HepG2 (cell line): ENCODE data around the gene TTC28. TPM values are rescaled to one million over a fixed set of nuclear protein-coding genes. Genes with fewer than 3 reads are reported as not detected.

Experiments used
- ATAC-seq: fragments of 200-7000 bp; cut with Tn5 transposase; 3 replicates; pipeline ENCODE4 v1.9.1; 2020; ENCODE audit warnings: mild to moderate bottlenecking, moderate library complexity
- BruUV-seq: library from RNA; stranded (reverse); fragments of 400-500 nt; replicated peaks from 2 replicates; lab custom pipeline; 2021; lab: Mats Ljungman, UMichigan
- CTCF ChIA-PET: fragments of 300-600 bp; formaldehyde crosslinking; extraction: SDS; loops from one replicate; lab custom pipeline; 2021; ENCODE audit warnings: low total read pairs, inconsistent platforms, low intra/inter-chr PET ratio; lab: Yijun Ruan, JAX
- POLR2A ChIA-PET: fragments of 350-600 bp; sonication (Branson Sonifier 250); formaldehyde crosslinking; loops from one replicate; lab custom pipeline; 2020; ENCODE audit warnings: antibody characterized with exemption, inconsistent platforms; lab: Yijun Ruan, JAX
- DNase-seq: peaks from one replicate; pipeline ENCODE4 v3.0.0-alpha.2; 2015; ENCODE audit warnings: low spot score
- FAIRE-seq: peaks from 3 replicates; lab custom pipeline; 2011; peaks lifted over from hg19 to GRCh38; lab: Jason Lieb, UNC
- H2AFZ ChIP-seq: one replicate; pipeline ENCODE4 v1.6.1; 2011; ENCODE audit warnings: low read length, inconsistent platforms
- H3K27ac ChIP-seq: fragments of 300-600 bp; 3 replicates; pipeline ENCODE4 v1.8.0; 2011; ENCODE audit warnings: mixed run types, mild to moderate bottlenecking, mixed read lengths, low read length, inconsistent platforms; ENCODE audit not compliant: insufficient read depth; ENCODE audit errors: extremely low read length
- H3K27me3 ChIP-seq, 2 experiments: fragments of 200-600 bp in 1 of 2; 2 replicates in 1 of 2; 3 replicates in 1 of 2; pipeline versions ENCODE4 v1.6.0 to v1.8.0; 2011; ENCODE audit warnings: low read length in 2 of 2, mild to moderate bottlenecking in 2 of 2, moderate library complexity in 2 of 2, inconsistent platforms in 1 of 2; ENCODE audit not compliant: insufficient read depth in 2 of 2, control insufficient read depth in 1 of 2
- H3K36me3 ChIP-seq, 2 experiments: fragments of 200-600 bp in 1 of 2; replicated peaks in 1 of 2; 2 replicates in 1 of 2; 3 replicates in 1 of 2; pipeline versions ENCODE4 v1.5.1 to v1.8.0; 2011; ENCODE audit warnings: low read length in 2 of 2, inconsistent platforms in 1 of 2; ENCODE audit not compliant: insufficient read depth in 2 of 2, control insufficient read depth in 1 of 2
- H3K4me1 ChIP-seq: 2 replicates; pipeline ENCODE4 v1.5.1; 2012; ENCODE audit warnings: low read length, inconsistent platforms; ENCODE audit not compliant: insufficient read depth
- H3K4me2 ChIP-seq: 2 replicates; pipeline ENCODE4 v1.6.0; 2011; ENCODE audit warnings: low read depth, low read length, inconsistent platforms
- H3K4me3 ChIP-seq, 3 experiments: fragments of 200-600 bp in 1 of 3; sonication (generic), shearing (Covaris generic) in 1 of 3; replicated peaks in 1 of 3; 2 replicates each; pipeline ENCODE4 v1.5.1; 2011 to 2016; ENCODE audit warnings: low read length in 3 of 3, inconsistent platforms in 2 of 3, low read depth in 2 of 3, mild to moderate bottlenecking in 2 of 3, control low read depth in 1 of 3, mixed read lengths in 1 of 3; ENCODE audit not compliant: insufficient read depth in 1 of 3
- H3K79me2 ChIP-seq: one replicate; pipeline ENCODE4 v1.6.1; 2011; ENCODE audit warnings: low read length, inconsistent platforms; ENCODE audit not compliant: insufficient read depth
- H3K9ac ChIP-seq: 2 replicates; pipeline ENCODE4 v1.6.0; 2011; ENCODE audit warnings: mild to moderate bottlenecking, low read depth, low read length, inconsistent platforms; ENCODE audit not compliant: insufficient read depth
- H3K9me3 ChIP-seq: 2 replicates; pipeline ENCODE4 v1.5.1; 2012; ENCODE audit warnings: mild to moderate bottlenecking, low read length
- H4K20me1 ChIP-seq: 2 replicates; pipeline ENCODE4 v1.6.0; 2011; ENCODE audit warnings: inconsistent platforms, mild to moderate bottlenecking, low read length, moderate library complexity; ENCODE audit not compliant: insufficient read depth
- BCLAF1 ChIP-seq: fragments of 450-650 bp; IDR thresholded peaks from 2 replicates; pipeline ENCODE4 v1.6.1; 2017; ENCODE audit warnings: mild to moderate bottlenecking
- ELF3 ChIP-seq: IDR thresholded peaks from 2 replicates; pipeline ENCODE4 v1.6.1; 2016; ENCODE audit warnings: missing genetic modification reagents, missing compliant biosample characterization
- GLI4 ChIP-seq: sonication (generic); formaldehyde crosslinking; IDR thresholded peaks from 2 replicates; pipeline ENCODE4 v1.5.1; 2020; ENCODE audit warnings: missing genetic modification reagents, mild to moderate bottlenecking, moderate library complexity, borderline replicate concordance
- JUND ChIP-seq: sonication (generic); formaldehyde crosslinking; IDR thresholded peaks from 2 replicates; pipeline ENCODE4 v1.8.0; 2022; ENCODE audit warnings: mild to moderate bottlenecking, missing genetic modification reagents
- MBNL3 ChIP-seq: fragments of 250-450 bp; sonication (Bioruptor Pico); conservative IDR thresholded peaks from 2 replicates; pipeline ENCODE4 v1.8.0; 2022; ENCODE audit warnings: mild to moderate bottlenecking, inconsistent platforms
- MED1 ChIP-seq: sonication (generic); formaldehyde crosslinking; IDR thresholded peaks from 2 replicates; pipeline ENCODE4 v1.4.0; 2020; ENCODE audit warnings: missing genetic modification reagents
- NCOA1 ChIP-seq: sonication (generic); formaldehyde crosslinking; IDR thresholded peaks from 2 replicates; pipeline ENCODE4 v1.9.0; 2021; ENCODE audit warnings: missing genetic modification reagents
- NFYB ChIP-seq: sonication (generic); formaldehyde crosslinking; IDR thresholded peaks from 2 replicates; pipeline ENCODE4 v1.4.0; 2020; ENCODE audit warnings: missing genetic modification reagents
- PAF1 ChIP-seq: IDR thresholded peaks from 2 replicates; pipeline ENCODE4 v1.6.1; 2016; ENCODE audit warnings: missing genetic modification reagents, missing compliant biosample characterization
- SOX13 ChIP-seq, 3 experiments: fragments of 450-650 bp in 1 of 3; sonication (generic) in 1 of 3; formaldehyde crosslinking in 1 of 3; IDR thresholded peaks in 2 of 3; conservative IDR thresholded peaks in 1 of 3; 2 replicates each; pipeline versions ENCODE4 v1.5.0 to v1.6.1; 2016 to 2020; ENCODE audit warnings: antibody characterized with exemption in 1 of 3, mild to moderate bottlenecking in 1 of 3, missing compliant biosample characterization in 1 of 3, missing genetic modification reagents in 1 of 3, moderate library complexity in 1 of 3
- SYNCRIP ChIP-seq: fragments of 200-400 bp; formaldehyde crosslinking; IDR thresholded peaks from 2 replicates; pipeline ENCODE4 v1.6.1; 2018; ENCODE audit warnings: mild to moderate bottlenecking, low read depth, low read length; ENCODE audit not compliant: insufficient read depth
- TRIM22 ChIP-seq: fragments of 450-650 bp; IDR thresholded peaks from 2 replicates; pipeline ENCODE4 v1.6.1; 2017
- ZBTB20 ChIP-seq: sonication (generic); formaldehyde crosslinking; IDR thresholded peaks from 2 replicates; pipeline ENCODE4 v1.8.1; 2023; ENCODE audit warnings: missing genetic modification reagents, low read depth, mild to moderate bottlenecking, borderline replicate concordance
- ZBTB25 ChIP-seq: IDR thresholded peaks from 2 replicates; pipeline ENCODE4 v1.6.1; 2018; ENCODE audit warnings: missing genetic modification reagents
- ZC3H4 ChIP-seq: sonication (generic); formaldehyde crosslinking; IDR thresholded peaks from 2 replicates; pipeline ENCODE4 v1.4.0; 2020; ENCODE audit warnings: missing genetic modification reagents, borderline replicate concordance
- ZFAT ChIP-seq: sonication (generic); formaldehyde crosslinking; conservative IDR thresholded peaks from 2 replicates; pipeline ENCODE4 v1.8.1; 2023; ENCODE audit warnings: missing genetic modification reagents, inconsistent platforms
- ZFY ChIP-seq: sonication (generic); formaldehyde crosslinking; IDR thresholded peaks from 2 replicates; pipeline ENCODE4 v1.4.0; 2020; ENCODE audit warnings: missing genetic modification reagents
- ZNF333 ChIP-seq: sonication (generic); formaldehyde crosslinking; IDR thresholded peaks from 2 replicates; pipeline ENCODE4 v1.4.0; 2020; ENCODE audit warnings: mild to moderate bottlenecking, missing genetic modification reagents, borderline replicate concordance
- ZNF607 ChIP-seq: sonication (generic); formaldehyde crosslinking; IDR thresholded peaks from 2 replicates; pipeline ENCODE4 v1.5.1; 2020; ENCODE audit warnings: missing genetic modification reagents, mild to moderate bottlenecking, borderline replicate concordance
- ZNF766 ChIP-seq: sonication (generic); formaldehyde crosslinking; IDR thresholded peaks from 2 replicates; pipeline ENCODE4 v1.5.0; 2020; ENCODE audit warnings: missing genetic modification reagents, borderline replicate concordance
- WGBS: methylation state at CpG from one replicate; pipeline ENCODE4 v1.1.6; 2017; ENCODE audit warnings: low lambda C conversion rate; 5-methylcytosine and 5-hydroxymethylcytosine counted together
- in situ Hi-C: cut with HindIII; loops from 2 replicates; pipeline ENCODE4 v1.10.0; 2017; ENCODE audit warnings: low pct_unique_long_range_greater_than_20kb; ENCODE audit not compliant: extremely low pct_ligation_motif_present
- intact Hi-C: fragments of 100-400 bp; cut with micrococcal nuclease; formaldehyde crosslinking; loops from one replicate; pipeline ENCODE4 v1.10.0; 2022; ENCODE audit not compliant: unreplicated experiment
- polyA plus RNA-seq, 8 experiments: library from polyadenylated mRNA; depleted of rRNA in 3 of 8; stranded (reverse) in 7 of 8; unstranded in 1 of 8; fragments of >200 nt; fragmentation: Illumina TruSeq in 4 of 8; extraction: Trizol in 4 of 8; gene quantifications; 2 replicates each; pipeline versions ENCODE4 v1.2.1 to v1.2.3, GENCODE V29; 2011 to 2016; ENCODE audit warnings: low read depth in 4 of 8, missing spikeins in 1 of 8, mixed read lengths in 1 of 8; ENCODE audit not compliant: insufficient read depth in 1 of 8
- total RNA-seq, 5 experiments: library from RNA; depleted of rRNA; stranded (reverse); fragments of >200 nt; fragmentation: Illumina TruSeq; extraction: Trizol; gene quantifications; 2 replicates each; pipeline ENCODE4 v1.2.3, GENCODE V29; 2016; ENCODE audit warnings: low read depth in 1 of 5

The TTC28 gene
- total and polyA plus RNA-seq, 2 of the 13 experiments (the other 11 are each of a cell fraction or from before 2014, with no cell fraction given), result 4.2 to 13.1 TPM

GRCh38 chr22:28077166-28077565 lies 602.5 kb downstream of the TTC28 start (continued):
- TF ChIP-seq JUND (CRISPR knock-in tag) (no peak), ZFY (CRISPR knock-in tag) (no peak), MBNL3 (CRISPR knock-in tag) (no peak), SOX13 (IDR thresholded peaks at IDR 0.05) (no peak), SOX13 (CRISPR knock-in tag; conservative IDR thresholded peaks at IDR 0.05 in 1 of 2, IDR thresholded peaks at IDR 0.05 in 1 of 2) (peak in 1 of 2 experiments; percentile 31; a peak in 1 of 4 replicates), ELF3 (no peak), ZC3H4 (CRISPR knock-in tag) (no peak), GLI4 (no peak), ZFAT (CRISPR knock-in tag) (no peak), SYNCRIP (no peak), ZBTB20 (peak; percentile 63; the same call in 1 of the 2 replicates), MED1 (0 out of 2 replicates have a peak, but pooled peaks have one; percentile 13), ZNF333 (CRISPR knock-in tag) (no peak)

- BruUV-seq, result no TSS peak
- Histone ChIP-seq H3K79me2 (no peaks in the 10 kb centered on the region), H3K27me3 (no peaks in the 10 kb centered on the region), H4K20me1 (no peaks in the 10 kb centered on the region), H3K9ac (no peak overlapping the region), H3K36me3 (peaks cover 0 to 1% of the 10 kb centered on the region in 2 experiments; a peak in 1 of 5 replicates), H2AFZ (no peak overlapping the region), H3K4me3 (no peak overlapping the region), H3K4me1 (peaks cover 32% of the 10 kb centered on the region), H3K4me2 (no peak overlapping the region), H3K27ac (no peak overlapping the region), H3K9me3 (no peaks in the 10 kb centered on the region)
- intact Hi-C loops (no loop called here), in situ Hi-C loops (no loop called here)
- ChIA-PET CTCF (no interaction called here), POLR2A (no interaction called here)
- FAIRE-seq (no peak), DNase-seq (peak; percentile 18), ATAC-seq (no peak)
- WGBS, result 67% methylated on average over 6 of the region's 6 CpGs
- no peak for TF ChIP-seq PAF1 (CRISPR knock-in tag)
- no peak for TF ChIP-seq ZBTB25 (CRISPR knock-in tag)
- no peak for TF ChIP-seq NFYB (CRISPR knock-in tag)
- TF ChIP-seq BCLAF1, result no peak
- no peak for TF ChIP-seq NCOA1 (CRISPR knock-in tag)
- TF ChIP-seq TRIM22, result no peak
- no peak for TF ChIP-seq ZNF607 (CRISPR knock-in tag)
- no peak for TF ChIP-seq ZNF766 (CRISPR knock-in tag)
These were observed 604.2 kb downstream of the TTC28 start for GRCh38 chr22:28075358-28075981.
